ENCODE results near the gene LMNB1.
"Not testable (repeated sequence)": the region's sequence is repeated elsewhere in the genome, so short reads cannot be mapped to it uniquely, and the experiment has no call there.

Gene LMNB1, protein sequence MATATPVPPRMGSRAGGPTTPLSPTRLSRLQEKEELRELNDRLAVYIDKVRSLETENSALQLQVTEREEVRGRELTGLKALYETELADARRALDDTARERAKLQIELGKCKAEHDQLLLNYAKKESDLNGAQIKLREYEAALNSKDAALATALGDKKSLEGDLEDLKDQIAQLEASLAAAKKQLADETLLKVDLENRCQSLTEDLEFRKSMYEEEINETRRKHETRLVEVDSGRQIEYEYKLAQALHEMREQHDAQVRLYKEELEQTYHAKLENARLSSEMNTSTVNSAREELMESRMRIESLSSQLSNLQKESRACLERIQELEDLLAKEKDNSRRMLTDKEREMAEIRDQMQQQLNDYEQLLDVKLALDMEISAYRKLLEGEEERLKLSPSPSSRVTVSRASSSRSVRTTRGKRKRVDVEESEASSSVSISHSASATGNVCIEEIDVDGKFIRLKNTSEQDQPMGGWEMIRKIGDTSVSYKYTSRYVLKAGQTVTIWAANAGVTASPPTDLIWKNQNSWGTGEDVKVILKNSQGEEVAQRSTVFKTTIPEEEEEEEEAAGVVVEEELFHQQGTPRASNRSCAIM

DNA sequence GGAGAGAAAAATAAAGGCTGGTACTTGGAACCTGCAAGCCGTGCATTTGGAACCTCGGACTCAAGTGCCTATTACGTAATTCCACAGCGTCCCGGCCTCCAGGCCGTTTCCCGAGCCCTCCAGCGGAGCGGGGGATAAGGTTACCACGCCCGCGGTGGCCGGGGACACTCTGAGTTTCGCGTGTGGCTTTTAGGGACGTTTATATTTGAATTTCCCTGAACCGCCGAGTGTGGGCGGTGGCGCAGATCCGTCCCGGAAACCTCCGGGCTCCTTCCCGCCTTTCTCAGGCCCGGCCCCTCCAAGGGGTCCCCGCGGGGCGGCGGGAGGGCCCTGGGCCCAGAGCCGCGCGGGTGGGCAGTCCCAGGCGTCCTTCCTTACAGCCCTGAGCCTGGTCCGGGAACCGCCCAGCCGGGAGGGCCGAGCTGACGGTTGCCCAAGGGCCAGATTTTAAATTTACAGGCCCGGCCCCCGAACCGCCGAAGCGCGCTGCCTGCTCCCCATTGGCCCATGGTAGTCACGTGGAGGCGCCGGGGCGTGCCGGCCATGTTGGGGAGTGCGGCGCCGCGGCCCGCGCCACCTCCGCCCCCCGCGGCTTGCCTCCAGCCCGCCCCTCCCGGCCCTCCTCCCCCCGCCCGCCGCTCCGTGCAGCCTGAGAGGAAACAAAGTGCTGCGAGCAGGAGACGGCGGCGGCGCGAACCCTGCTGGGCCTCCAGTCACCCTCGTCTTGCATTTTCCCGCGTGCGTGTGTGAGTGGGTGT is at the start of gene LMNB1:
TSS of gene LMNB1 (plus strand) at position 638 of the 758 bp plus-strand sequence. CDS start 373 bp downstream, outside the sequence.
- DNase-seq (ENCODE audit: low read depth in 1 of 2, low spot score in 1 of 2): peak; percentile 77 to 98
- in situ Hi-C loops (cut with HindIII; ENCODE audit: low pct_unique_long_range_greater_than_20kb, low sequenced_read_pairs): no loop called here
- TF ChIP-seq JUND (IDR thresholded peaks at IDR 0.05; ENCODE audit: low read depth): no peak

GRCh38 chr5:126732716-126733115 is 44.2 kb upstream of the LMNB1 start:
- in situ Hi-C loops (cut with HindIII; ENCODE audit: low pct_unique_long_range_greater_than_20kb, low sequenced_read_pairs): no loop called here
- no peak for DNase-seq (ENCODE audit: low read depth in 1 of 2, low spot score in 1 of 2)
- no peak for TF ChIP-seq JUND (IDR thresholded peaks at IDR 0.05; ENCODE audit: low read depth)

DNA sequence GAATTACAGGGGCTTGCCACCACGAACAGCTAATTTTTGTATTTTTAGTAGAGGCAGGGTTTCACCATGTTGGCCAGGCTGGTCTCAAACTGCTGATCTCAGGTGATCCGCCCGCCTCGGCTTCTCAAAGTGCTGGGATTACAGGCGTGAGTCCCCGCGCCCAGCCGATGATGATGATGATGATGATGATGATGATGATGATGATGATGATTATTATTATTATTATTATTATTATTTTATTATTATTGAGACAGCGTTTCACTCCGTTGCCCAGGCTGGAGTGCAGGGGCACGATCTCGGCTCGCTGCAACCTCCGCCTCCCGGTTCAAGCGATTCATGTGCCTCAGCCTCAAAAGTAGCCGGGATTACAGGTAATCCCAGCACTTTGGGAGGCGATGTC is 42.4 kb upstream of the LMNB1 start:
- DNase-seq (ENCODE audit: low read depth in 1 of 2, low spot score in 1 of 2); in situ Hi-C loops (cut with HindIII; ENCODE audit: low pct_unique_long_range_greater_than_20kb, low sequenced_read_pairs): not testable (repeated sequence)

- DNase-seq (ENCODE audit: low read depth in 1 of 2, low spot score in 1 of 2): no peak
- TF ChIP-seq JUND (IDR thresholded peaks at IDR 0.05; ENCODE audit: low read depth): no peak
- in situ Hi-C loops (cut with HindIII; ENCODE audit: low pct_unique_long_range_greater_than_20kb, low sequenced_read_pairs): no loop called here
These were observed 40.8 kb upstream of the LMNB1 start for GRCh38 chr5:126736141-126736540.

GRCh38 chr5:126741361-126741760 is 35.6 kb upstream of the LMNB1 start:
- in situ Hi-C loops (cut with HindIII; ENCODE audit: low pct_unique_long_range_greater_than_20kb, low sequenced_read_pairs): no loop called here
- TF ChIP-seq JUND (IDR thresholded peaks at IDR 0.05; ENCODE audit: low read depth): no peak
- no peak for DNase-seq (ENCODE audit: low read depth in 1 of 2, low spot score in 1 of 2)

DNA sequence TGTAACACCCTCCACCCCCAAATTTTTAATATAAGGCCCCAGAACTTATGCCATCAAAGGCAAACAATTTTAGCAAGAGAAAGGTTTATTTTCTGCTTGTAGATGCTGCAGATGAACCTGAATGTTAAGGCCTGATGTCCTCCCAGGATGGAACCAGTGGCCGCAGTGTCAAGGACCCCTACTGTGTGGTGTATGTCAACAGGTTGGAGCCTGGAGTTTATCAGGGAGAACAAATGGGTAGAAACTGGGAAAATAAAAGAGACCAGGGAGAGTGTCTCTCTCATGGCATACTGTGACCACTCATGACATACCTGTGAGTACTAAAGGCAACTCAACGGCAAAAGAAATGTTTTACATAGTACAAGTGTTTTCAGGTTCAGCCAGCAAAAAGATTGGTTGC is 34.5 kb upstream of the LMNB1 start:
- TF ChIP-seq JUND (IDR thresholded peaks at IDR 0.05; ENCODE audit: low read depth): no peak
- in situ Hi-C loops (cut with HindIII; ENCODE audit: low pct_unique_long_range_greater_than_20kb, low sequenced_read_pairs): no loop called here
- no peak for DNase-seq (ENCODE audit: low read depth in 1 of 2, low spot score in 1 of 2)

- TF ChIP-seq JUND (IDR thresholded peaks at IDR 0.05; ENCODE audit: low read depth): no peak
- in situ Hi-C loops (cut with HindIII; ENCODE audit: low pct_unique_long_range_greater_than_20kb, low sequenced_read_pairs): no loop called here
- no peak for DNase-seq (ENCODE audit: low read depth in 1 of 2, low spot score in 1 of 2)
These were observed 32.1 kb upstream of the LMNB1 start for GRCh38 chr5:126744836-126745235.

DNA sequence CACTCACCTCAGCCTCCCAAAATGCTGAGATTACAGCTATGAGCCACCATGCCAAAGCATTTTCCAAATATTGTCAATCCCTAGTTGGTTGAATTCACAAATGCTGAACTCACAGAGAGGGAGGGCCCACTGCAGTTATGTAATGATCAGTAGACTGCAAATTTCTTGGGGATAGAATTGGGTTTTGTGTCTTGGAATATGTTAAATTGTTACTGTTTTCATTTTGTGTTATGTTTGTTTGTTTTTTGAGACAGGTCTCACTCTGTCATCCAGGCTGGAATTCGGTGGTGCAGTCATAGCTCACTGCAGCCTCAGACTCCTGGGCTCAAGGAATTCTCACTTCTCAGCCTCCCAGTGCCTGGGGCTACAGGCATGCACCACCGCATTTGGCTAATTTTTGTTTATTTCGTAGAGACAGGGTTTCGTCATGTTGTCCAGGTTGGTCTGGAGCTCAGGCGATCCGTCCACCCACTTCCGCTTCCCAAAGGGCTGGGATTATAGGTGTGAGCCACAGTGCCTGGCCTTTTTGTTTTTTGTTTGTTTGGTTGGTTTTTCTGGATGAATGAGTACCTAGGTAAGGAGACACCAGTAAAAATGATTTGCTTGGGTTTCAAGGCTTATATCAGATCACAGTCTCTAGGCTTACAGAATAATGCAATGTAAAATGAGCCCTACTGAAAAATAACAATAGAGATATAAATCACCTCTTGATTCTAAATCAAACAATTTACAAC is 31.5 kb upstream of the LMNB1 start:
- in situ Hi-C loops (cut with HindIII; ENCODE audit: low pct_unique_long_range_greater_than_20kb, low sequenced_read_pairs): no loop called here
- DNase-seq (ENCODE audit: low read depth in 1 of 2, low spot score in 1 of 2): peak in 1 of 2 experiments; percentile 29
- TF ChIP-seq JUND (IDR thresholded peaks at IDR 0.05; ENCODE audit: low read depth): no peak

DNA sequence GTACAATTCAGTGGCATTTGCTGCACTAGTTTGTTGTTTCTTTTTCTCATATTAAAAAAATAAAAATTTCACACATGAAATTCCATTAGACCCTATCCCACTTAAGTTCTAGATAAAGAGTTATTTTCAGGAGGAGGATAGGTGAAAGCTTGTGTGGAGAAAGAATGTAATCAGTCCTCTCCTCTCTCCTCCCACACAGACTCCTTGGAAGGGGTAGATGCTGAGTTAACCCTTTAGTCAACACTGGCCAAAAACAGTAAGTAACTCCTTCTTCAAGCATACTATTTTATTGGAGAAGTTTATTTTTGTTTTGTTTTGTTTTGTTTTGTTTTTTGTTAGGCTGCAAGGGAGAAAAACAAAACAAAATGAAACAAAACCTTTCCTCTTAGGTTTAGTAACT is 30.6 kb upstream of the LMNB1 start:
- no peak for TF ChIP-seq JUND (IDR thresholded peaks at IDR 0.05; ENCODE audit: low read depth)
- no peak for DNase-seq (ENCODE audit: low read depth in 1 of 2, low spot score in 1 of 2)
- in situ Hi-C loops (cut with HindIII; ENCODE audit: low pct_unique_long_range_greater_than_20kb, low sequenced_read_pairs): no loop called here

- in situ Hi-C loops (cut with HindIII; ENCODE audit: low pct_unique_long_range_greater_than_20kb, low sequenced_read_pairs): no loop called here
- no peak for TF ChIP-seq JUND (IDR thresholded peaks at IDR 0.05; ENCODE audit: low read depth)
- no peak for DNase-seq (ENCODE audit: low read depth in 1 of 2, low spot score in 1 of 2)
These were observed 24.7 kb upstream of the LMNB1 start for GRCh38 chr5:126752081-126752785.

- in situ Hi-C loops (cut with HindIII; ENCODE audit: low pct_unique_long_range_greater_than_20kb, low sequenced_read_pairs): no loop called here
These were observed 23.7 kb upstream of the LMNB1 start for GRCh38 chr5:126753227-126753626.

GRCh38 chr5:126754609-126755008 is 22.3 kb upstream of the LMNB1 start:
- TF ChIP-seq JUND (IDR thresholded peaks at IDR 0.05; ENCODE audit: low read depth): no peak
- in situ Hi-C loops (cut with HindIII; ENCODE audit: low pct_unique_long_range_greater_than_20kb, low sequenced_read_pairs): no loop called here
- DNase-seq (ENCODE audit: low read depth in 1 of 2, low spot score in 1 of 2): no peak

More at GRCh38 chr5:126753227-126753626, 23.7 kb upstream of the LMNB1 start:
- no peak for DNase-seq (ENCODE audit: low read depth in 1 of 2, low spot score in 1 of 2)
- no peak for TF ChIP-seq JUND (IDR thresholded peaks at IDR 0.05; ENCODE audit: low read depth)
